PC-3 (cell line): ENCODE results near the gene TEKT3.

Experiments used
- CTCF ChIP-seq: fragments of 300-600 bp; sonication (generic); conservative IDR thresholded peaks from 2 replicates; pipeline ENCODE4 v1.5.1; 2017; ENCODE audit warnings: antibody characterized with exemption, low read depth, mild to moderate bottlenecking, low read length
- EZH2phosphoT487 ChIP-seq: fragments of 300-600 bp; sonication (generic); IDR thresholded peaks from 2 replicates; pipeline ENCODE4 v1.6.1; 2018; ENCODE audit warnings: mild to moderate bottlenecking, antibody characterized with exemption, low read length, borderline replicate concordance

- TF ChIP-seq CTCF, result no peak
- TF ChIP-seq EZH2phosphoT487, result no peak
Observed at GRCh38 chr17:15263206-15263579, 78.2 kb downstream of the TEKT3 start.
